Measurements from ENCODE around the gene ZP1. TPM values are rescaled to one million over a fixed set of nuclear protein-coding genes. Genes with fewer than 3 reads are reported as not detected.
A peak's percentile ranks its signal among the peaks of the same experiment; 100 is the strongest.

Gene ZP1
- total RNA-seq, 2 experiments from 2014 or later: 0.20 TPM; not detected in 1

GRCh38 chr11:60918251-60918938 is 51.1 kb downstream of the ZP1 start:
- CTCF ChIA-PET: interaction anchor here (0.7 to 1.2 kb wide), 2 partner anchors 12 to 68 kb away, joined by 3 read pairs; partner anchors contain the start of gene PRPF19
- DNase-seq (no peak), ATAC-seq (ENCODE audit: poor library complexity) (no peak)
- POLR2A ChIA-PET: no interaction called here
- Mint-ChIP-seq H3K27me3 (peaks cover 18% of the 10 kb centered on the region), H3K36me3 (ENCODE audit: low read depth) (peaks cover 68% of the 10 kb centered on the region), H3K4me3 (no peak overlapping the region), H3K27ac (no peak overlapping the region), H3K9me3 (no peaks in the 10 kb centered on the region), H3K4me1 (ENCODE audit: low read depth) (peaks cover 39% of the 10 kb centered on the region)
- Histone ChIP-seq H3K4me3 (ENCODE audit: low read length) (no peak overlapping the region), H3K9me3 (ENCODE audit: control insufficient read depth in 1 of 2, insufficient read depth in 1 of 2, low read length in 2 of 2) (no peaks in the 10 kb centered on the region), H3K27ac (ENCODE audit: low read depth in 1 of 2, low read length in 2 of 2) (no peak overlapping the region), H3K27me3 (ENCODE audit: control insufficient read depth in 1 of 2, insufficient read depth in 2 of 2, low read length in 2 of 2) (peaks cover 5 to 8% of the 10 kb centered on the region in 2 experiments), H3K4me1 (ENCODE audit: insufficient read depth, low read length) (peaks cover 43% of the 10 kb centered on the region), H3K36me3 (ENCODE audit: insufficient read depth, low read length) (peaks cover 49% of the 10 kb centered on the region)
- intact Hi-C loops (cut with DNase I, micrococcal nuclease): loop anchor here in 1 of 2 experiments (5.0 kb wide), 1 partner anchor 34 kb away; the partner anchor contains the start of gene SLC15A3
- no peak for TF ChIP-seq CTCF (IDR thresholded peaks at IDR 0.05)

GRCh38 chr11:60918939-60919265 is 51.6 kb downstream of the ZP1 start:
- peaks cover 68% of the 10 kb centered on the region for H3K36me3 Mint-ChIP-seq (ENCODE audit: low read depth)
- no peak for TF ChIP-seq CTCF (IDR thresholded peaks at IDR 0.05)
- peaks cover 19% of the 10 kb centered on the region for H3K27me3 Mint-ChIP-seq
- ATAC-seq (ENCODE audit: poor library complexity): no peak
- intact Hi-C loops (cut with DNase I, micrococcal nuclease): loop anchor here in 1 of 2 experiments (5.0 kb wide), 1 partner anchor 33 kb away; the partner anchor contains the start of gene SLC15A3
- peaks cover 0 to 4% of the 10 kb centered on the region in 2 experiments for H3K9me3 ChIP-seq (ENCODE audit: control insufficient read depth in 1 of 2, insufficient read depth in 1 of 2, low read length in 2 of 2)
- H3K4me3 Mint-ChIP-seq: no peak overlapping the region
- peaks cover 53% of the 10 kb centered on the region for H3K36me3 ChIP-seq (ENCODE audit: insufficient read depth, low read length)
- H3K4me1 Mint-ChIP-seq (ENCODE audit: low read depth): peaks cover 34% of the 10 kb centered on the region
- no peak overlapping the region for H3K27ac Mint-ChIP-seq
- H3K27ac ChIP-seq (ENCODE audit: low read depth in 1 of 2, low read length in 2 of 2): no peak overlapping the region
- H3K4me3 ChIP-seq (ENCODE audit: low read length): no peak overlapping the region
- peaks cover 45% of the 10 kb centered on the region for H3K4me1 ChIP-seq (ENCODE audit: insufficient read depth, low read length)
- ChIA-PET CTCF (interaction anchor here (1.2 kb wide), 1 partner anchor 13 kb away, joined by 3 read pairs; the partner anchor contains the start of gene PRPF19), POLR2A (no interaction called here)
- peaks cover 10 to 13% of the 10 kb centered on the region in 2 experiments for H3K27me3 ChIP-seq (ENCODE audit: control insufficient read depth in 1 of 2, insufficient read depth in 2 of 2, low read length in 2 of 2)
- no peaks in the 10 kb centered on the region for H3K9me3 Mint-ChIP-seq
- DNase-seq: no peak

- ChIA-PET POLR2A (no interaction called here), CTCF (interaction anchor here (1.2 kb wide), 1 partner anchor 13 kb away, joined by 3 read pairs; the partner anchor contains the start of gene PRPF19)
- Histone ChIP-seq H3K9me3 (ENCODE audit: control insufficient read depth in 1 of 2, insufficient read depth in 1 of 2, low read length in 2 of 2) (peaks cover 0 to 7% of the 10 kb centered on the region in 2 experiments), H3K36me3 (ENCODE audit: insufficient read depth, low read length) (peaks cover 53% of the 10 kb centered on the region), H3K4me1 (ENCODE audit: insufficient read depth, low read length) (peaks cover 46% of the 10 kb centered on the region), H3K27ac (ENCODE audit: low read depth in 1 of 2, low read length in 2 of 2) (no peak overlapping the region), H3K27me3 (ENCODE audit: control insufficient read depth in 1 of 2, insufficient read depth in 2 of 2, low read length in 2 of 2) (peaks cover 14 to 16% of the 10 kb centered on the region in 2 experiments), H3K4me3 (ENCODE audit: low read length) (no peak overlapping the region)
- Mint-ChIP-seq H3K27ac (no peak overlapping the region), H3K9me3 (no peaks in the 10 kb centered on the region), H3K27me3 (peaks cover 19% of the 10 kb centered on the region), H3K36me3 (ENCODE audit: low read depth) (peaks cover 65% of the 10 kb centered on the region), H3K4me3 (no peak overlapping the region), H3K4me1 (ENCODE audit: low read depth) (peaks cover 31% of the 10 kb centered on the region)
- ATAC-seq (ENCODE audit: poor library complexity) (no peak), DNase-seq (peak in 2 of 14 experiments; percentile 44 to 45)
- intact Hi-C loops (cut with DNase I, micrococcal nuclease): loop anchor here in 1 of 2 experiments (5.0 kb wide), 1 partner anchor 33 kb away; the partner anchor contains the start of gene SLC15A3
- TF ChIP-seq CTCF (IDR thresholded peaks at IDR 0.05): no peak
Observed at GRCh38 chr11:60919320-60919719, 52.0 kb downstream of the ZP1 start.

All from CD4-positive, alpha-beta T cell (primary cell).